Stomach smooth muscle (tissue), 2 donors: ENCODE results near the gene PBX3.

Source experiments
- H3K27ac ChIP-seq: one replicate; pipeline ENCODE4 v1.7.0; 2013; ENCODE audit warnings: mild to moderate bottlenecking, low read length, inconsistent platforms
- H3K27me3 ChIP-seq, 2 donors: one replicate each; pipeline ENCODE4 v1.7.0; 2013; ENCODE audit warnings: low read length in 2 of 2; ENCODE audit not compliant: insufficient read depth in 2 of 2, control insufficient read depth in 1 of 2
- H3K36me3 ChIP-seq, 2 donors: one replicate each; pipeline ENCODE4 v1.7.0; 2013; ENCODE audit warnings: low read length in 2 of 2; ENCODE audit not compliant: control insufficient read depth in 2 of 2, insufficient read depth in 2 of 2
- H3K4me1 ChIP-seq: one replicate; pipeline ENCODE4 v1.7.0; 2013; ENCODE audit warnings: low read length; ENCODE audit not compliant: control insufficient read depth, insufficient read depth
- H3K4me3 ChIP-seq, 2 donors: one replicate each; pipeline ENCODE4 v1.7.0; 2013; ENCODE audit warnings: low read length in 2 of 2
- H3K9ac ChIP-seq, 2 donors: one replicate each; pipeline ENCODE4 v1.7.0; 2013; ENCODE audit warnings: low read length in 2 of 2, mild to moderate bottlenecking in 1 of 2
- H3K9me3 ChIP-seq, 2 donors: one replicate each; pipeline ENCODE4 v1.7.0; 2013; ENCODE audit warnings: low read length in 2 of 2; ENCODE audit not compliant: control insufficient read depth in 2 of 2
- donor health status: healthy.
- donor health status: Pancreatic carcinoma.

PBX3 gene

DNA sequence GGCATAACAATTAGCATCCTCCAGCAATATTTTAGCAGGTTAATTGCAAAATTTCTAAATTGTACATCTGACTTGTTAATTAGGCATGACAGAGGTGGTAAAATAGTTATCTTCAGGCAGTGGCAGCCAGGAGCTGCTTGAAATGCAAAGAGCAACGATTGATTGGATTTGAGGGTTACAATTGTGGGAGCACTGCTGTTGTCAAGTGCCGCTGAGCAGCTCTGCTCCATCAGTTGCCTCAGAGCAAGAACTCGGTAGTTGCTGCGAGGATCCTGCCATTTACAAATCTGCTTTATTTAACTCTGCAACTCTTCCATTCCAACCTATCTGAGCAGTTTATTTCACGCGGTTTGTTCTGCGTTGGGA lies 12.6 kb downstream of the PBX3 start:
- Histone ChIP-seq H3K4me1 (peaks cover 31% of the 10 kb centered on the region), H3K27ac (no peak overlapping the region), H3K36me3 (no peaks in the 10 kb centered on the region), H3K9me3 (no peaks in the 10 kb centered on the region), H3K4me3 (peak overlapping the region; percentile 29 to 64), H3K27me3 (no peaks in the 10 kb centered on the region), H3K9ac (no peak overlapping the region)

GRCh38 chr9:125760537-125760936 lies 13.4 kb downstream of the PBX3 start:
- H3K4me3 ChIP-seq: no peak overlapping the region
- no peak overlapping the region for H3K9ac ChIP-seq
- no peaks in the 10 kb centered on the region for H3K27me3 ChIP-seq
- no peak overlapping the region for H3K27ac ChIP-seq
- H3K4me1 ChIP-seq: peaks cover 29% of the 10 kb centered on the region
- no peaks in the 10 kb centered on the region for H3K36me3 ChIP-seq
- H3K9me3 ChIP-seq: no peaks in the 10 kb centered on the region

GRCh38 chr9:125761676-125762450 lies 14.7 kb downstream of the PBX3 start:
- Histone ChIP-seq H3K9ac (no peak overlapping the region), H3K27ac (no peak overlapping the region), H3K36me3 (no peaks in the 10 kb centered on the region), H3K27me3 (no peaks in the 10 kb centered on the region), H3K9me3 (no peaks in the 10 kb centered on the region), H3K4me1 (peaks cover 25% of the 10 kb centered on the region), H3K4me3 (no peak overlapping the region)

- Histone ChIP-seq H3K36me3 (no peaks in the 10 kb centered on the region), H3K9me3 (no peaks in the 10 kb centered on the region), H3K9ac (peak overlapping the region in 1 of 2 donors; percentile 22), H3K27ac (peak overlapping the region; percentile 31), H3K4me1 (peaks cover 25% of the 10 kb centered on the region), H3K27me3 (no peaks in the 10 kb centered on the region), H3K4me3 (peak overlapping the region in 1 of 2 donors; percentile 54)
Observed at GRCh38 chr9:125763394-125763801, 16.2 kb downstream of the PBX3 start.

DNA sequence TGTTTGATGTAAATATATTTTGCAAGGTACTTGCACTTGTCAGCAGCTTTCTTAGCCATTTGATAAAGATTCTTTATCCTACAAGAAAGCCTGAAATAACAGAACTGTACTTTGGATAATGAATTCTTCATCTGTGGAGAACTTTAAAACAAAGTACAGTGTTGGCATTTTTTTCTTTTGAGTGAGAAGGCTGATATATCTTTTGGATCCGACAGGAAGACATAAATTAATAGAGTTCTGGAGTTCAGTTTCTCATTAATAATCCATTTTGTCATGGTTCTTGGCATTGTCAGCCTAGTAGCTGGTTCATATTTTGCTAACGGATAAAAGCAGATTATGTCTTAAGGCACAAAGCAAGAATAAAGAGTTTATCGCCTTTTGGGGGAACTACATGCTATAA lies 17.0 kb downstream of the PBX3 start:
- Histone ChIP-seq H3K4me3 (no peak overlapping the region), H3K27me3 (no peaks in the 10 kb centered on the region), H3K9ac (no peak overlapping the region), H3K27ac (no peak overlapping the region), H3K9me3 (no peaks in the 10 kb centered on the region), H3K36me3 (no peaks in the 10 kb centered on the region), H3K4me1 (peaks cover 18% of the 10 kb centered on the region)

DNA sequence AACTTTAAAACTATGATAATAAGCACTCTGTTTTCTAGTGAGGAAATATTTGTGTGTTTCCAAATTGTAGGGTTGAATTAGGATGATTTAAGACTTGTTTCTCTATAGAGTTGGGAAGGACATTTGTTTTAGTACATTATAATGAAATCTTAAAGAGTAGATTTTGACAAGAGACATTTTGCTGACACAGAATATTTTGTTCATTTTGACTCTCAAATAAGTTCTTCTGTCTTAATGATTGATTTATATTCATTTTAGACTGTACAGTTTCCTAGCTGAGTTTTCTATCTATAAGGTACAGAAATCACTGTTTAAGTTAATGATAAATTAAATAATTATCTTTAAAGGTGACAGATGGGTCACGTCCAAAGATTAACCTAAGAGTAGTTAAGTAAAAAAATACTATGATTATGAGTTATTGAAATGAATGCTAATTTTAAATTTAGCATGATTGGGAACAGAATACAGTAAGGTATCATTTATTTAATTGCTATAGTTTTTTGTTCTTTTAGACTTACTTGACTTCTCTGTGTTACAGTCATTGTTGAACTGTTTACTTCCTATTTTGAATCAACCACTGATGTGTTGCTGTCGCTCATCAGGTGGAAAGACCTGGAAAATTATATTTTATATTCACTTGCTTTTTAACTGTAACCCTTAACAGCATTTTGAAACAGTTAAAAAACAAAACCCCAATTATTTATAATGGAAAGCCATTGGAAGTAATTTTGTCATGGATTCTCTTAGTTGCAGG lies 19.5 kb downstream of the PBX3 start:
- peaks cover 17% of the 10 kb centered on the region for H3K4me1 ChIP-seq
- H3K27ac ChIP-seq: no peak overlapping the region
- H3K27me3 ChIP-seq: no peaks in the 10 kb centered on the region
- H3K4me3 ChIP-seq: no peak overlapping the region
- H3K9ac ChIP-seq: no peak overlapping the region
- no peaks in the 10 kb centered on the region for H3K36me3 ChIP-seq
- H3K9me3 ChIP-seq: no peaks in the 10 kb centered on the region

DNA sequence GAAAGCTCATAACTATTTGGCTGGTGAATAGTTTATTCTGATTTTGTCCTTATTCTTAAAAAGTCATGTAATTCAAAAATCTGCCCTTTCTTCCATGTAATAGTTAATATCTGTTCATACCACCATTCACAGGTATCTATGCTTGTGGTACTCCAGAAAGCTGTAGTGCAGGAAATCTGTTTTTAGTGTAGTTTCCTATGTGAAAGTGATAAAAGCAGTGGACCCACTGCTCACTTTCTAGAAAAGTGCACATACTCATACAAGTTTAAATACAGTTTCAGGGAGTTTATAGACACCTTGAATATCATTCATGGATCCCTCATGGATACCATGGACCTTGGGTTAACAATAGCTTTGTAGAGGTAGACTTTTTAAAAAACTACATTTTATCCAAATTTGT lies 20.2 kb downstream of the PBX3 start:
- no peaks in the 10 kb centered on the region for H3K36me3 ChIP-seq
- H3K9me3 ChIP-seq: no peaks in the 10 kb centered on the region
- H3K4me1 ChIP-seq: peaks cover 14% of the 10 kb centered on the region
- no peaks in the 10 kb centered on the region for H3K27me3 ChIP-seq
- H3K4me3 ChIP-seq: no peak overlapping the region
- H3K9ac ChIP-seq: no peak overlapping the region
- no peak overlapping the region for H3K27ac ChIP-seq

- Histone ChIP-seq H3K27ac (no peak overlapping the region), H3K27me3 (no peaks in the 10 kb centered on the region), H3K9ac (no peak overlapping the region), H3K36me3 (no peaks in the 10 kb centered on the region), H3K9me3 (no peaks in the 10 kb centered on the region), H3K4me1 (peaks cover 9% of the 10 kb centered on the region), H3K4me3 (no peak overlapping the region)
Observed at GRCh38 chr9:125768803-125769202, 21.6 kb downstream of the PBX3 start.

DNA sequence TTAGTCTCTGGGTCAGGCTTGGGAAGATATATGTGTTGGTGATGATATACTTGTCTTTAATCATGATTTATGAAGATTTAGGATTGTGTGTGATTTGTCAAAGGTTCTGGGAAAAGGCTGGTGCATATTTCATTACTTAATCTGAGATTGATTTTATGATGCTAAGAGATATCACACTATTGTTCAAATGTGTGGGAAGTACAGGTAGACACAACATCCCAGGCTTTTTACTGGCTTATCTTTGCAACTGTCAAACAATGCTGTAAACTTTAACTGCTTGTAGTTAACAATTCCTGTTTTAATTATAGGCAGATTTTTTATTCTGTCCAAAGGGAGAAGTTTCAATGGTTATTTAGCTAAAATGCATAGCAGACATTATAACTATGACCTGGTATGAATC lies 23.9 kb downstream of the PBX3 start:
- H3K27me3 ChIP-seq: no peaks in the 10 kb centered on the region
- H3K36me3 ChIP-seq: no peaks in the 10 kb centered on the region
- no peak overlapping the region for H3K27ac ChIP-seq
- H3K9me3 ChIP-seq: no peaks in the 10 kb centered on the region
- peaks cover 4% of the 10 kb centered on the region for H3K4me1 ChIP-seq
- no peak overlapping the region for H3K9ac ChIP-seq
- H3K4me3 ChIP-seq: no peak overlapping the region

GRCh38 chr9:125772740-125773139 lies 25.6 kb downstream of the PBX3 start:
- Histone ChIP-seq H3K4me1 (peaks cover 4% of the 10 kb centered on the region), H3K9me3 (no peaks in the 10 kb centered on the region), H3K4me3 (no peak overlapping the region), H3K36me3 (no peaks in the 10 kb centered on the region), H3K27me3 (no peaks in the 10 kb centered on the region), H3K27ac (no peak overlapping the region), H3K9ac (no peak overlapping the region)

- Histone ChIP-seq H3K27ac (no peak overlapping the region), H3K9ac (no peak overlapping the region), H3K27me3 (no peaks in the 10 kb centered on the region)
Observed at GRCh38 chr9:125774106-125774505, 26.9 kb downstream of the PBX3 start.

More at GRCh38 chr9:125774106-125774505, 26.9 kb downstream of the PBX3 start:
- Histone ChIP-seq H3K36me3 (no peaks in the 10 kb centered on the region), H3K9me3 (no peaks in the 10 kb centered on the region), H3K4me3 (no peak overlapping the region), H3K4me1 (peaks cover 4% of the 10 kb centered on the region)
